IPS-15b (cell line): ENCODE data around the gene PRRT3.

Experiments
- H3K27me3 ChIP-seq: one replicate; pipeline ENCODE4 v1.6.1; 2013; ENCODE audit warnings: low read length; ENCODE audit not compliant: control insufficient read depth, insufficient read depth
- H3K36me3 ChIP-seq: one replicate; pipeline ENCODE4 v1.6.1; 2013; ENCODE audit warnings: low read length; ENCODE audit not compliant: control insufficient read depth, insufficient read depth
- H3K4me1 ChIP-seq: one replicate; pipeline ENCODE4 v1.6.1; 2013; ENCODE audit warnings: mild to moderate bottlenecking, low read length; ENCODE audit not compliant: control insufficient read depth, insufficient read depth
- H3K4me3 ChIP-seq: one replicate; pipeline ENCODE4 v1.5.1; 2013; ENCODE audit warnings: low read depth, low read length
- H3K9ac ChIP-seq: one replicate; pipeline ENCODE4 v1.6.1; 2013; ENCODE audit warnings: low read depth, mild to moderate bottlenecking, low read length
- H3K9me3 ChIP-seq: one replicate; pipeline ENCODE4 v1.6.1; 2013; ENCODE audit warnings: mild to moderate bottlenecking, low read length; ENCODE audit not compliant: control insufficient read depth, insufficient read depth

PRRT3 gene

GRCh38 chr3:9951962-9952805 lies at the start of gene PRRT3:
TSS of gene PRRT3 (minus strand) at chr3:9952408. CDS start at chr3:9950115, 2,293 bp downstream.
- Histone ChIP-seq H3K4me3 (peak within 1 kb of the TSS; percentile 90), H3K9me3 (no peaks in the 10 kb centered on the region), H3K9ac (peak within 1 kb of the TSS; percentile 70), H3K27me3 (peaks cover 16% of the 10 kb centered on the region), H3K36me3 (peaks cover 8% of the 10 kb centered on the region), H3K4me1 (peaks cover 20% of the 10 kb centered on the region)

GRCh38 chr3:10000686-10001085 lies 48.5 kb upstream of the PRRT3 start:
- Histone ChIP-seq H3K9me3 (no peaks in the 10 kb centered on the region), H3K9ac (no peak overlapping the region), H3K27me3 (no peaks in the 10 kb centered on the region), H3K36me3 (peaks cover 10% of the 10 kb centered on the region), H3K4me3 (no peak overlapping the region), H3K4me1 (no peaks in the 10 kb centered on the region)

- no peak overlapping the region for H3K4me3 ChIP-seq
- no peak overlapping the region for H3K9ac ChIP-seq
- no peaks in the 10 kb centered on the region for H3K4me1 ChIP-seq
- H3K36me3 ChIP-seq, result peaks cover 6% of the 10 kb centered on the region
- no peaks in the 10 kb centered on the region for H3K9me3 ChIP-seq
- H3K27me3 ChIP-seq, result no peaks in the 10 kb centered on the region
Measured at GRCh38 chr3:9994086-9994844, 42.1 kb upstream of the PRRT3 start.

- no peaks in the 10 kb centered on the region for H3K4me1 ChIP-seq
- no peaks in the 10 kb centered on the region for H3K9me3 ChIP-seq
- H3K4me3 ChIP-seq, result peak overlapping the region; percentile 99
- H3K27me3 ChIP-seq, result no peaks in the 10 kb centered on the region
- H3K36me3 ChIP-seq, result no peaks in the 10 kb centered on the region
- H3K9ac ChIP-seq, result peak overlapping the region; percentile 94
Measured at GRCh38 chr3:9986230-9986725, 34.1 kb upstream of the PRRT3 start.

- peaks cover 6% of the 10 kb centered on the region for H3K36me3 ChIP-seq
- H3K27me3 ChIP-seq, result no peaks in the 10 kb centered on the region
- H3K9me3 ChIP-seq, result no peaks in the 10 kb centered on the region
- no peak overlapping the region for H3K9ac ChIP-seq
- no peak overlapping the region for H3K4me3 ChIP-seq
- H3K4me1 ChIP-seq, result no peaks in the 10 kb centered on the region
Measured at GRCh38 chr3:9980251-9980650, 28.0 kb upstream of the PRRT3 start.

- no peaks in the 10 kb centered on the region for H3K9me3 ChIP-seq
- no peaks in the 10 kb centered on the region for H3K27me3 ChIP-seq
- peaks cover 6% of the 10 kb centered on the region for H3K36me3 ChIP-seq
- H3K4me3 ChIP-seq, result no peak overlapping the region
- no peaks in the 10 kb centered on the region for H3K4me1 ChIP-seq
- no peak overlapping the region for H3K9ac ChIP-seq
Measured at GRCh38 chr3:9978710-9979305, 26.6 kb upstream of the PRRT3 start.

- no peak overlapping the region for H3K9ac ChIP-seq
- H3K4me3 ChIP-seq, result no peak overlapping the region
- no peaks in the 10 kb centered on the region for H3K27me3 ChIP-seq
- H3K36me3 ChIP-seq, result peaks cover 6% of the 10 kb centered on the region
- no peaks in the 10 kb centered on the region for H3K9me3 ChIP-seq
- H3K4me1 ChIP-seq, result no peaks in the 10 kb centered on the region
Measured at GRCh38 chr3:9976721-9977709, 24.8 kb upstream of the PRRT3 start.

- no peak overlapping the region for H3K4me3 ChIP-seq
- peaks cover 3% of the 10 kb centered on the region for H3K36me3 ChIP-seq
- no peaks in the 10 kb centered on the region for H3K9me3 ChIP-seq
- H3K4me1 ChIP-seq, result no peaks in the 10 kb centered on the region
- H3K9ac ChIP-seq, result no peak overlapping the region
- H3K27me3 ChIP-seq, result no peaks in the 10 kb centered on the region
Measured at GRCh38 chr3:9970020-9970652, 17.9 kb upstream of the PRRT3 start.

- H3K9me3 ChIP-seq, result no peaks in the 10 kb centered on the region
- H3K36me3 ChIP-seq, result peaks cover 3% of the 10 kb centered on the region
- H3K4me1 ChIP-seq, result no peaks in the 10 kb centered on the region
- no peaks in the 10 kb centered on the region for H3K27me3 ChIP-seq
- H3K4me3 ChIP-seq, result no peak overlapping the region
- H3K9ac ChIP-seq, result no peak overlapping the region
Measured at GRCh38 chr3:9969632-9970019, 17.4 kb upstream of the PRRT3 start.

GRCh38 chr3:9966841-9967240 lies 14.6 kb upstream of the PRRT3 start:
- Histone ChIP-seq H3K9me3 (no peaks in the 10 kb centered on the region), H3K36me3 (peaks cover 3% of the 10 kb centered on the region)

More at GRCh38 chr3:9966841-9967240, 14.6 kb upstream of the PRRT3 start:
- Histone ChIP-seq H3K27me3 (no peaks in the 10 kb centered on the region), H3K4me1 (no peaks in the 10 kb centered on the region), H3K4me3 (no peak overlapping the region), H3K9ac (no peak overlapping the region)
